Neuron (in vitro differentiated cells): Measurements from ENCODE around the gene NADSYN1.
A peak's percentile ranks its signal among the peaks of the same experiment; 100 is the strongest.

Source experiments
- H2AFZ ChIP-seq: one replicate; pipeline ENCODE4 v1.6.1; 2013; ENCODE audit warnings: low read depth, mild to moderate bottlenecking, inconsistent platforms, low read length, moderate library complexity
- H3K27me3 ChIP-seq: one replicate; pipeline ENCODE4 v1.6.1; 2013; ENCODE audit warnings: low read length; ENCODE audit not compliant: insufficient read depth
- H3K36me3 ChIP-seq: one replicate; pipeline ENCODE4 v1.6.1; 2013; ENCODE audit warnings: low read length; ENCODE audit not compliant: insufficient read depth
- H3K4me1 ChIP-seq: one replicate; pipeline ENCODE4 v1.6.1; 2013; ENCODE audit warnings: low read length; ENCODE audit not compliant: insufficient read depth
- H3K4me3 ChIP-seq: 2 replicates; pipeline ENCODE4 v1.5.1; 2013; ENCODE audit warnings: mild to moderate bottlenecking, low read length, moderate library complexity
- H3K9me3 ChIP-seq: one replicate; pipeline ENCODE4 v1.6.1; 2013; ENCODE audit warnings: low read length

NADSYN1 gene

GRCh38 chr11:71437399-71437798, 15.6 kb upstream of the NADSYN1 start:
- peaks cover 77% of the 10 kb centered on the region for H3K36me3 ChIP-seq
- H3K9me3 ChIP-seq: no peaks in the 10 kb centered on the region
- no peaks in the 10 kb centered on the region for H3K4me1 ChIP-seq
- H3K4me3 ChIP-seq: no peak overlapping the region
- no peak overlapping the region for H2AFZ ChIP-seq
- H3K27me3 ChIP-seq: no peaks in the 10 kb centered on the region

- Histone ChIP-seq H3K9me3 (no peaks in the 10 kb centered on the region), H3K4me3 (no peak overlapping the region), H2AFZ (no peak overlapping the region), H3K4me1 (no peaks in the 10 kb centered on the region), H3K36me3 (peaks cover 80% of the 10 kb centered on the region), H3K27me3 (no peaks in the 10 kb centered on the region)
Measured at GRCh38 chr11:71437879-71438278, 15.1 kb upstream of the NADSYN1 start.

- Histone ChIP-seq H3K36me3 (peaks cover 88% of the 10 kb centered on the region), H3K4me3 (no peak overlapping the region), H3K9me3 (no peaks in the 10 kb centered on the region), H3K27me3 (no peaks in the 10 kb centered on the region), H3K4me1 (no peaks in the 10 kb centered on the region), H2AFZ (no peak overlapping the region)
Measured at GRCh38 chr11:71438650-71439049, 14.4 kb upstream of the NADSYN1 start.

- Histone ChIP-seq H3K36me3 (peaks cover 95% of the 10 kb centered on the region), H3K4me3 (no peak overlapping the region), H3K9me3 (no peaks in the 10 kb centered on the region), H2AFZ (no peak overlapping the region), H3K27me3 (no peaks in the 10 kb centered on the region), H3K4me1 (no peaks in the 10 kb centered on the region)
Measured at GRCh38 chr11:71440021-71440755, 12.8 kb upstream of the NADSYN1 start.

- H3K9me3 ChIP-seq: peaks cover 2% of the 10 kb centered on the region
- H3K36me3 ChIP-seq: peaks cover 93% of the 10 kb centered on the region
- H3K27me3 ChIP-seq: no peaks in the 10 kb centered on the region
- no peak overlapping the region for H2AFZ ChIP-seq
- H3K4me1 ChIP-seq: no peaks in the 10 kb centered on the region
- H3K4me3 ChIP-seq: no peak overlapping the region
Measured at GRCh38 chr11:71441251-71441650, 11.8 kb upstream of the NADSYN1 start.

GRCh38 chr11:71442123-71442522, 10.9 kb upstream of the NADSYN1 start:
- no peak overlapping the region for H2AFZ ChIP-seq
- peaks cover 7% of the 10 kb centered on the region for H3K4me1 ChIP-seq
- H3K27me3 ChIP-seq: no peaks in the 10 kb centered on the region
- peaks cover 92% of the 10 kb centered on the region for H3K36me3 ChIP-seq
- peaks cover 2% of the 10 kb centered on the region for H3K9me3 ChIP-seq
- H3K4me3 ChIP-seq: no peak overlapping the region

- peaks cover 87% of the 10 kb centered on the region for H3K36me3 ChIP-seq
- H3K27me3 ChIP-seq: no peaks in the 10 kb centered on the region
- H2AFZ ChIP-seq: no peak overlapping the region
- peaks cover 2% of the 10 kb centered on the region for H3K9me3 ChIP-seq
- peaks cover 12% of the 10 kb centered on the region for H3K4me1 ChIP-seq
- H3K4me3 ChIP-seq: no peak overlapping the region
Measured at GRCh38 chr11:71442880-71443279, 10.1 kb upstream of the NADSYN1 start.

- Histone ChIP-seq H3K27me3 (no peaks in the 10 kb centered on the region), H2AFZ (no peak overlapping the region), H3K4me3 (no peak overlapping the region), H3K9me3 (peaks cover 2% of the 10 kb centered on the region), H3K36me3 (peaks cover 76% of the 10 kb centered on the region), H3K4me1 (peaks cover 12% of the 10 kb centered on the region)
Measured at GRCh38 chr11:71443736-71444445, 9.1 kb upstream of the NADSYN1 start.

GRCh38 chr11:71444811-71445210, 8.2 kb upstream of the NADSYN1 start:
- peaks cover 20% of the 10 kb centered on the region for H3K4me1 ChIP-seq
- H3K4me3 ChIP-seq: no peak overlapping the region
- peaks cover 67% of the 10 kb centered on the region for H3K36me3 ChIP-seq
- H2AFZ ChIP-seq: no peak overlapping the region
- H3K27me3 ChIP-seq: no peaks in the 10 kb centered on the region
- peaks cover 2% of the 10 kb centered on the region for H3K9me3 ChIP-seq

- H3K36me3 ChIP-seq: peaks cover 54% of the 10 kb centered on the region
- H2AFZ ChIP-seq: no peak overlapping the region
- H3K4me1 ChIP-seq: peaks cover 26% of the 10 kb centered on the region
- H3K9me3 ChIP-seq: peaks cover 2% of the 10 kb centered on the region
- no peaks in the 10 kb centered on the region for H3K27me3 ChIP-seq
- no peak overlapping the region for H3K4me3 ChIP-seq
Measured at GRCh38 chr11:71446150-71446549, 6.9 kb upstream of the NADSYN1 start.

GRCh38 chr11:71446942-71447688, 5.9 kb upstream of the NADSYN1 start:
- Histone ChIP-seq H3K9me3 (peaks cover 2% of the 10 kb centered on the region), H3K4me1 (peaks cover 34% of the 10 kb centered on the region), H3K36me3 (peaks cover 44% of the 10 kb centered on the region), H3K27me3 (no peaks in the 10 kb centered on the region), H2AFZ (no peak overlapping the region), H3K4me3 (peak overlapping the region; percentile 84)

- peaks cover 39% of the 10 kb centered on the region for H3K36me3 ChIP-seq
Measured at GRCh38 chr11:71447791-71448256, 5.2 kb upstream of the NADSYN1 start.

More at GRCh38 chr11:71447791-71448256, 5.2 kb upstream of the NADSYN1 start:
- Histone ChIP-seq H3K4me1 (peaks cover 40% of the 10 kb centered on the region), H2AFZ (no peak overlapping the region), H3K4me3 (peak overlapping the region; percentile 84), H3K27me3 (no peaks in the 10 kb centered on the region), H3K9me3 (peaks cover 2% of the 10 kb centered on the region)
